Measurements from ENCODE around the gene FCRL1. TPM values are rescaled to one million over a fixed set of nuclear protein-coding genes. Genes with fewer than 3 reads are reported as not detected.

Gene FCRL1
- total and polyA plus RNA-seq, 2 donors (not counting 3 experiments of a cell fraction or from before 2014, with no cell fraction given), result not detected

DNA sequence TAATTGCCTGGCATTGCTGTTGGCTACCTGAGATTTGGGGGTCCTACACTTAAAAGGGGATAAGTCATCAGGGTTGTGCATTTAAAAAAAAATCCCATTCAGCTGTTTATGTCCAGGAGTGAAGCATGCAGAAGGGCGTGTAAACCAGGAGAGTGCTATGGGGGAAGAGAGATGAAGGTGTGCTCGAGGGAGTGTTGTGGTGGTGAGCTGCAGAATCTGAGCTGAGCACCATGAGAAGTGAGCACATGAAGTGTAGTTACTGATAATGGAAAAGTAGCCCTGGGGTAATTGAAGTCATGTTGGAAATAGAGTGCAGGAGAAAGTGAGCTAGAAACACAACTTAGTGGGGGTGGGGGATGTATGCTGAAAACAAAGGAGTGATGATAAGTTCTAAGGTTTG, 705 bp downstream of the FCRL1 start:
- Histone ChIP-seq H3K9ac (replicated peaks; ENCODE audit: extremely low read depth, insufficient read depth, low read length) (no peak overlapping the region), H3K4me2 (ENCODE audit: insufficient read depth, low read length) (no peak overlapping the region), H3K27ac (ENCODE audit: insufficient read depth, low read depth, low read length) (no peak overlapping the region), H3K4me1 (ENCODE audit: control insufficient read depth, extremely low read depth, insufficient read depth, low read length) (no peaks in the 10 kb centered on the region), H4K20me1 (replicated peaks; ENCODE audit: control insufficient read depth, extremely low read depth, insufficient read depth, low read length) (no peaks in the 10 kb centered on the region), H3K79me2 (ENCODE audit: control insufficient read depth, insufficient read depth, low read length) (no peaks in the 10 kb centered on the region), H3K4me3 (replicated peaks in 1 of 3; ENCODE audit: insufficient read depth in 1 of 3, low read depth in 1 of 3, low read length in 3 of 3) (no peak overlapping the region), H3K9me3 (replicated peaks; ENCODE audit: control insufficient read depth, insufficient read depth, low read length) (no peaks in the 10 kb centered on the region), H3K9me1 (replicated peaks; ENCODE audit: control insufficient read depth, extremely low read depth, insufficient read depth, low read length) (no peaks in the 10 kb centered on the region), H2AFZ (ENCODE audit: low read depth, low read length) (no peak overlapping the region), H3K36me3 (ENCODE audit: control insufficient read depth in 2 of 2, extremely low read depth in 1 of 2, insufficient read depth in 2 of 2, low read length in 2 of 2) (no peaks in the 10 kb centered on the region), H3K27me3 (ENCODE audit: control insufficient read depth in 2 of 2, insufficient read depth in 2 of 2, low read length in 2 of 2) (no peaks in the 10 kb centered on the region)
- DNase-seq (ENCODE audit: low read depth, low spot score) (no peak), FAIRE-seq (no peak)
- no TSS peak for BruUV-seq (replicated peaks)
- ChIA-PET POLR2A (no interaction called here), CTCF (no interaction called here)
- intact Hi-C loops (cut with micrococcal nuclease), result no loop called here
- TF ChIP-seq POLR2AphosphoS5 (IDR thresholded peaks at IDR 0.05; ENCODE audit: insufficient read depth, low read depth, low read length), result no peak
- TF ChIP-seq, protein P1, sequence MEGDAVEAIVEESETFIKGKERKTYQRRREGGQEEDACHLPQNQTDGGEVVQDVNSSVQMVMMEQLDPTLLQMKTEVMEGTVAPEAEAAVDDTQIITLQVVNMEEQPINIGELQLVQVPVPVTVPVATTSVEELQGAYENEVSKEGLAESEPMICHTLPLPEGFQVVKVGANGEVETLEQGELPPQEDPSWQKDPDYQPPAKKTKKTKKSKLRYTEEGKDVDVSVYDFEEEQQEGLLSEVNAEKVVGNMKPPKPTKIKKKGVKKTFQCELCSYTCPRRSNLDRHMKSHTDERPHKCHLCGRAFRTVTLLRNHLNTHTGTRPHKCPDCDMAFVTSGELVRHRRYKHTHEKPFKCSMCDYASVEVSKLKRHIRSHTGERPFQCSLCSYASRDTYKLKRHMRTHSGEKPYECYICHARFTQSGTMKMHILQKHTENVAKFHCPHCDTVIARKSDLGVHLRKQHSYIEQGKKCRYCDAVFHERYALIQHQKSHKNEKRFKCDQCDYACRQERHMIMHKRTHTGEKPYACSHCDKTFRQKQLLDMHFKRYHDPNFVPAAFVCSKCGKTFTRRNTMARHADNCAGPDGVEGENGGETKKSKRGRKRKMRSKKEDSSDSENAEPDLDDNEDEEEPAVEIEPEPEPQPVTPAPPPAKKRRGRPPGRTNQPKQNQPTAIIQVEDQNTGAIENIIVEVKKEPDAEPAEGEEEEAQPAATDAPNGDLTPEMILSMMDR (IDR thresholded peaks at IDR 0.05; ENCODE audit: extremely low read depth in 1 of 2, insufficient read depth in 1 of 2, low read depth in 1 of 2, low read length in 2 of 2), result no peak
- TF ChIP-seq MAX (IDR thresholded peaks at IDR 0.05; ENCODE audit: insufficient read depth, insufficient read length), result no peak
- TF ChIP-seq JUN (IDR thresholded peaks at IDR 0.05; ENCODE audit: borderline replicate concordance, insufficient read depth, insufficient read length, low read depth), result no peak
- dilution Hi-C loops (cut with MboI; ENCODE audit: extremely low pct_ligation_motif_present, low sequenced_read_pairs), result no loop called here

DNA sequence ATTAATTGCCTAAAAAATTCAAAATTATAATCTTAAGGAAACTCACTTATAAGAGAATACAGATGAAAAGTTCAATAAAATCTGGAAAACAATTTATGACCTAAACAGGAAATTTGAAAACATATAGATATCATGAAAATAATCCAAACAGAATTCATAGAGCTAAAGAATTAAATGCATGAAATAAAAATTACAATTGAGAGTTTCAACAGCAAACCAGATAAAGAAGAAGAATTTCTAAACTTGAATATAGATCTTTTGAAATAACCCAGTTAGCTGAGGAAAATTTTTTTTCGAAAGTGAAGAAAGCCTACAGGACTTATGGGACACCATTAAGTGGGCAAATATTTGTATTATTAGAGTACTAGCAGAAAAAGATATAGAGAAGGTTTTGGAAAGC, 6.7 kb downstream of the FCRL1 start:
- Histone ChIP-seq H3K79me2 (ENCODE audit: control insufficient read depth, insufficient read depth, low read length) (no peaks in the 10 kb centered on the region), H3K4me2 (ENCODE audit: insufficient read depth, low read length) (no peak overlapping the region), H3K4me3 (replicated peaks in 1 of 3; ENCODE audit: insufficient read depth in 1 of 3, low read depth in 1 of 3, low read length in 3 of 3) (no peak overlapping the region), H3K27me3 (ENCODE audit: control insufficient read depth in 2 of 2, insufficient read depth in 2 of 2, low read length in 2 of 2) (no peaks in the 10 kb centered on the region), H3K36me3 (ENCODE audit: control insufficient read depth in 2 of 2, extremely low read depth in 1 of 2, insufficient read depth in 2 of 2, low read length in 2 of 2) (no peaks in the 10 kb centered on the region), H2AFZ (ENCODE audit: low read depth, low read length) (no peak overlapping the region), H3K9me3 (replicated peaks; ENCODE audit: control insufficient read depth, insufficient read depth, low read length) (no peaks in the 10 kb centered on the region), H3K27ac (ENCODE audit: insufficient read depth, low read depth, low read length) (no peak overlapping the region), H3K9me1 (replicated peaks; ENCODE audit: control insufficient read depth, extremely low read depth, insufficient read depth, low read length) (no peaks in the 10 kb centered on the region), H3K4me1 (ENCODE audit: control insufficient read depth, extremely low read depth, insufficient read depth, low read length) (no peaks in the 10 kb centered on the region), H4K20me1 (replicated peaks; ENCODE audit: control insufficient read depth, extremely low read depth, insufficient read depth, low read length) (no peaks in the 10 kb centered on the region), H3K9ac (replicated peaks; ENCODE audit: extremely low read depth, insufficient read depth, low read length) (no peak overlapping the region)
- intact Hi-C loops (cut with micrococcal nuclease) (no loop called here), dilution Hi-C loops (cut with MboI; ENCODE audit: extremely low pct_ligation_motif_present, low sequenced_read_pairs) (no loop called here)
- ChIA-PET POLR2A (no interaction called here), CTCF (no interaction called here)
- no peak for DNase-seq (ENCODE audit: low read depth, low spot score)
- no peak for FAIRE-seq
- BruUV-seq (replicated peaks), result no TSS peak
- TF ChIP-seq MAX (IDR thresholded peaks at IDR 0.05; ENCODE audit: insufficient read depth, insufficient read length), result no peak
- TF ChIP-seq FOS (IDR thresholded peaks at IDR 0.05; ENCODE audit: borderline replicate concordance, insufficient read depth, low read length), result no peak
- TF ChIP-seq GATA2 (IDR thresholded peaks at IDR 0.05; ENCODE audit: insufficient read depth, insufficient read length, low read depth, low read length), result no peak
- TF ChIP-seq, protein P1 (IDR thresholded peaks at IDR 0.05; ENCODE audit: extremely low read depth in 1 of 2, insufficient read depth in 1 of 2, low read depth in 1 of 2, low read length in 2 of 2), result no peak
- no peak for TF ChIP-seq POLR2A (IDR thresholded peaks at IDR 0.05; ENCODE audit: low read depth, low read length)
- no peak for TF ChIP-seq EZH2 (IDR thresholded peaks at IDR 0.05; ENCODE audit: borderline replicate concordance, low read depth, low read length, severe bottlenecking)
- no peak for TF ChIP-seq MYC (IDR thresholded peaks at IDR 0.05; ENCODE audit: low read depth, low read length)
- no peak for TF ChIP-seq JUN (IDR thresholded peaks at IDR 0.05; ENCODE audit: borderline replicate concordance, insufficient read depth, insufficient read length, low read depth)
- no peak for TF ChIP-seq POLR2AphosphoS5 (IDR thresholded peaks at IDR 0.05; ENCODE audit: insufficient read depth, low read depth, low read length)
